Lower lobe of right lung (tissue), 2 donors: ENCODE results near the gene TPSD1. TPM values are rescaled to one million over a fixed set of nuclear protein-coding genes. Genes with fewer than 3 reads are reported as not detected.
A peak's percentile ranks its signal among the peaks of the same experiment; 100 is the strongest.
"Not testable (repeated sequence)": the region's sequence is repeated elsewhere in the genome, so short reads cannot be mapped to it uniquely, and the experiment has no call there.

Source experiments
- ATAC-seq, 2 donors: fragments of 200-7000 bp; cut with Tn5 transposase; one replicate each; pipeline ENCODE4 v1.9.1; 2020 to 2022; ENCODE audit warnings: mild to moderate bottlenecking in 2 of 2, moderate library complexity in 2 of 2
- DNase-seq: peaks from one replicate; pipeline ENCODE4 v3.0.0-alpha.2; 2020
- H3K27ac ChIP-seq: fragments of 200-600 bp; one replicate; pipeline ENCODE4 v1.8.0; 2022
- H3K27me3 ChIP-seq: fragments of 200-600 bp; one replicate; pipeline ENCODE4 v1.8.0; 2022; ENCODE audit warnings: low read depth
- H3K36me3 ChIP-seq: fragments of 200-600 bp; one replicate; pipeline ENCODE4 v1.8.0; 2022; ENCODE audit warnings: mild to moderate bottlenecking
- H3K4me1 ChIP-seq: fragments of 200-600 bp; one replicate; pipeline ENCODE4 v1.8.0; 2022
- H3K4me3 ChIP-seq: fragments of 200-600 bp; one replicate; pipeline ENCODE4 v1.8.0; 2022; ENCODE audit warnings: mild to moderate bottlenecking
- H3K9me3 ChIP-seq: fragments of 200-600 bp; one replicate; pipeline ENCODE4 v1.8.0; 2022
- CTCF ChIP-seq: fragments of 200-600 bp; IDR thresholded peaks from one replicate; pipeline ENCODE4 v1.8.0; 2022; ENCODE audit warnings: antibody characterized with exemption, mild to moderate bottlenecking
- intact Hi-C: fragments of 100-400 bp; cut with DNase I; formaldehyde crosslinking; loops from one replicate; pipeline ENCODE4 v1.11.0; 2022
- total RNA-seq: library from RNA; stranded (reverse); fragmentation: NEBNext Ultra II Directional; extraction: Animal tissue kit (Norgen Biotek cat#: 25700); gene quantifications from one replicate; pipeline ENCODE4 v1.2.1, GENCODE V29; 2021
- donor health status: DM: no; HTN: yes; CAD: no; lungs with severe emphysema.

The TPSD1 gene
- total RNA-seq, 1 donor from 2014 or later, result 9.6 TPM

- intact Hi-C loops, result no loop called here
- H3K27me3 ChIP-seq, result peaks cover 46% of the 10 kb centered on the region
- DNase-seq (no peak), ATAC-seq (no peak)
- H3K36me3 ChIP-seq, result no peaks in the 10 kb centered on the region
- no peaks in the 10 kb centered on the region for H3K9me3 ChIP-seq
- TF ChIP-seq CTCF, result no peak
- no peak overlapping the region for H3K27ac ChIP-seq
- H3K4me1 ChIP-seq, result no peaks in the 10 kb centered on the region
- no peak overlapping the region for H3K4me3 ChIP-seq
Measured at GRCh38 chr16:1264345-1265089, 8.6 kb downstream of the TPSD1 start.

- ATAC-seq, result no peak
- no peaks in the 10 kb centered on the region for H3K4me1 ChIP-seq
- H3K36me3 ChIP-seq, result no peaks in the 10 kb centered on the region
- TF ChIP-seq CTCF, result no peak
- no peak overlapping the region for H3K27ac ChIP-seq
- no peak overlapping the region for H3K4me3 ChIP-seq
- H3K9me3 ChIP-seq, result no peaks in the 10 kb centered on the region
- intact Hi-C loops, result no loop called here
- no peak for DNase-seq
- peaks cover 46% of the 10 kb centered on the region for H3K27me3 ChIP-seq
Measured at GRCh38 chr16:1265090-1265630, 9.3 kb downstream of the TPSD1 start.

GRCh38 chr16:1265826-1266225 lies 10.0 kb downstream of the TPSD1 start:
- Histone ChIP-seq H3K9me3 (no peaks in the 10 kb centered on the region), H3K27ac (no peak overlapping the region), H3K27me3 (peaks cover 43% of the 10 kb centered on the region), H3K4me3 (no peak overlapping the region), H3K4me1 (no peaks in the 10 kb centered on the region), H3K36me3 (no peaks in the 10 kb centered on the region)
- no peak for TF ChIP-seq CTCF
- DNase-seq (no peak), ATAC-seq (no peak)
- intact Hi-C loops, result no loop called here

- H3K4me3 ChIP-seq, H3K9me3 ChIP-seq, intact Hi-C loops, H3K36me3 ChIP-seq, ATAC-seq, H3K4me1 ChIP-seq, H3K27ac ChIP-seq, DNase-seq: not testable (repeated sequence)
- peaks cover 22% of the 10 kb centered on the region for H3K27me3 ChIP-seq
Measured at GRCh38 chr16:1269418-1269817, 13.5 kb downstream of the TPSD1 start.

- no peaks in the 10 kb centered on the region for H3K36me3 ChIP-seq
- H3K27me3 ChIP-seq, result peaks cover 22% of the 10 kb centered on the region
- no peaks in the 10 kb centered on the region for H3K9me3 ChIP-seq
- intact Hi-C loops, result no loop called here
- H3K4me3 ChIP-seq, result no peak overlapping the region
- H3K4me1 ChIP-seq, result peaks cover 5% of the 10 kb centered on the region
- TF ChIP-seq CTCF, result no peak
- H3K27ac ChIP-seq, result no peak overlapping the region
- DNase-seq, result no peak
- no peak for ATAC-seq
Measured at GRCh38 chr16:1271380-1271723, 15.5 kb downstream of the TPSD1 start.

- peaks cover 19% of the 10 kb centered on the region for H3K27me3 ChIP-seq
Measured at GRCh38 chr16:1271724-1272413, 16.0 kb downstream of the TPSD1 start.

More at GRCh38 chr16:1271724-1272413, 16.0 kb downstream of the TPSD1 start:
- DNase-seq (peak; percentile 48), ATAC-seq (peak in 1 of 2 donors; percentile 47)
- H3K4me3 ChIP-seq, H3K27ac ChIP-seq, H3K36me3 ChIP-seq, H3K4me1 ChIP-seq, H3K9me3 ChIP-seq, intact Hi-C loops: not testable (repeated sequence)
